CD14-positive monocyte (primary cell): ENCODE data around the gene SMYD4. TPM values are rescaled to one million over a fixed set of nuclear protein-coding genes. Genes with fewer than 3 reads are reported as not detected.

Experiments
- DNase-seq, 3 donors: peaks; one replicate each; pipeline ENCODE4 v3.0.0-alpha.2; 2011 to 2022
- H2AFZ ChIP-seq: 2 replicates; pipeline ENCODE4 v1.6.0; 2012; ENCODE audit warnings: mild to moderate bottlenecking, low read depth, low read length, inconsistent platforms; ENCODE audit not compliant: insufficient read depth, poor library complexity, severe bottlenecking
- H3K27ac ChIP-seq, 2 donors: 1 replicate in 1 of 2; 2 replicates in 1 of 2; pipeline ENCODE4 v1.5.1; 2012 to 2013; ENCODE audit warnings: low read length in 2 of 2, control low read depth in 1 of 2, inconsistent platforms in 1 of 2, low read depth in 1 of 2, mild to moderate bottlenecking in 1 of 2
- H3K27me3 ChIP-seq, 2 donors: one replicate each; pipeline versions ENCODE4 v1.6.0 to v1.6.1; 2011 to 2013; ENCODE audit warnings: low read length in 2 of 2; ENCODE audit not compliant: control insufficient read depth in 2 of 2, insufficient read depth in 2 of 2
- H3K36me3 ChIP-seq, 2 donors: replicated peaks in 1 of 2; 1 replicate in 1 of 2; 2 replicates in 1 of 2; pipeline versions ENCODE4 v1.5.1 to v1.6.1; 2012 to 2013; ENCODE audit warnings: low read length in 2 of 2, control low read depth in 1 of 2, inconsistent platforms in 1 of 2, mild to moderate bottlenecking in 1 of 2; ENCODE audit not compliant: insufficient read depth in 2 of 2, control insufficient read depth in 1 of 2
- H3K4me1 ChIP-seq, 2 donors: 1 replicate in 1 of 2; 2 replicates in 1 of 2; pipeline versions ENCODE4 v1.5.1 to v1.6.1; 2012 to 2013; ENCODE audit warnings: low read length in 2 of 2, control low read depth in 1 of 2, inconsistent platforms in 1 of 2, mild to moderate bottlenecking in 1 of 2, moderate library complexity in 1 of 2; ENCODE audit not compliant: insufficient read depth in 2 of 2, control insufficient read depth in 1 of 2
- H3K4me2 ChIP-seq: replicated peaks from 2 replicates; pipeline ENCODE3; 2012; ENCODE audit warnings: low read length, moderate library complexity, mild to moderate bottlenecking; ENCODE audit not compliant: poor library complexity, severe bottlenecking; ENCODE audit errors: extremely low read depth
- H3K4me3 ChIP-seq, 3 experiments: fragments of 200-600 bp in 1 of 3; sonication (generic) in 1 of 3; replicated peaks in 1 of 3; 1 replicate in 2 of 3; 2 replicates in 1 of 3; pipeline ENCODE4 v1.5.1; 2011 to 2013; ENCODE audit warnings: low read length in 3 of 3, mild to moderate bottlenecking in 3 of 3, control low read depth in 2 of 3, low read depth in 2 of 3, inconsistent platforms in 1 of 3, moderate library complexity in 1 of 3
- H3K79me2 ChIP-seq: 2 replicates; pipeline ENCODE4 v1.6.0; 2012; ENCODE audit warnings: mild to moderate bottlenecking, control low read depth, inconsistent platforms, low read length, moderate library complexity; ENCODE audit not compliant: insufficient read depth
- H3K9ac ChIP-seq: 2 replicates; pipeline ENCODE4 v1.6.0; 2017; ENCODE audit warnings: low read length, mild to moderate bottlenecking; ENCODE audit not compliant: insufficient read depth, poor library complexity, severe bottlenecking
- H3K9me3 ChIP-seq, 2 donors: replicated peaks in 1 of 2; 1 replicate in 1 of 2; 2 replicates in 1 of 2; pipeline versions ENCODE4 v1.5.1 to v1.6.1; 2012 to 2013; ENCODE audit warnings: low read length in 2 of 2, control low read depth in 1 of 2; ENCODE audit not compliant: control insufficient read depth in 1 of 2, insufficient read depth in 1 of 2
- H4K20me1 ChIP-seq: 2 replicates; pipeline ENCODE4 v1.6.0; 2012; ENCODE audit warnings: mild to moderate bottlenecking, low read length, control low read depth, moderate library complexity; ENCODE audit not compliant: insufficient read depth
- H3K27ac Mint-ChIP-seq, 7 donors: one replicate each; pipeline ENCODE4 v1.8.0; 2020; ENCODE audit warnings: mild to moderate bottlenecking in 7 of 7, mixed read lengths in 7 of 7, moderate library complexity in 6 of 7, inconsistent platforms in 2 of 7
- H3K27me3 Mint-ChIP-seq, 3 donors: one replicate each; pipeline ENCODE4 v1.8.0; 2021 to 2022; ENCODE audit warnings: low read depth in 3 of 3, mild to moderate bottlenecking in 3 of 3, mixed read lengths in 3 of 3, moderate library complexity in 3 of 3, inconsistent platforms in 1 of 3
- H3K36me3 Mint-ChIP-seq, 2 donors: one replicate each; pipeline ENCODE4 v1.8.0; 2020; ENCODE audit warnings: mixed read lengths in 2 of 2, inconsistent platforms in 1 of 2, mild to moderate bottlenecking in 1 of 2
- H3K4me1 Mint-ChIP-seq: one replicate; pipeline ENCODE4 v1.8.0; 2020; ENCODE audit warnings: mild to moderate bottlenecking, mixed read lengths
- H3K4me3 Mint-ChIP-seq, 2 donors: one replicate each; pipeline ENCODE4 v1.8.0; 2020; ENCODE audit warnings: mild to moderate bottlenecking in 2 of 2, mixed read lengths in 2 of 2, moderate library complexity in 1 of 2
- H3K9me3 Mint-ChIP-seq, 7 donors: one replicate each; pipeline ENCODE4 v1.8.0; 2020 to 2022; ENCODE audit warnings: mixed read lengths in 7 of 7, mild to moderate bottlenecking in 6 of 7, moderate library complexity in 6 of 7, inconsistent platforms in 2 of 7
- WGBS: methylation state at CpG from one replicate; pipeline ENCODE4 v1.1.5; 2013; ENCODE audit warnings: missing lambda C conversion rate; ENCODE audit not compliant: insufficient coverage; 5-methylcytosine and 5-hydroxymethylcytosine counted together
- intact Hi-C, 2 donors: fragments of 100-400 bp; cut with micrococcal nuclease; formaldehyde crosslinking; loops; one replicate each; pipeline versions ENCODE4 v1.15.0 to v1.15.1; 2023
- polyA plus RNA-seq, 3 donors: library from polyadenylated mRNA; depleted of rRNA in 1 of 3; unstranded in 2 of 3; stranded (reverse) in 1 of 3; fragments of 300-500 nt in 2 of 3; fragments of >200 nt in 1 of 3; fragmentation: Illumina TruSeq in 2 of 3; gene quantifications; 1 replicate in 2 of 3; 2 replicates in 1 of 3; pipeline ENCODE4 v1.2.3, GENCODE V29; 2012 to 2021
- TF ChIP-seq, protein P1 (sequence below): fragments of 200-600 bp; IDR thresholded peaks from one replicate; pipeline ENCODE4 v1.8.0; 2022; ENCODE audit warnings: antibody characterized with exemption, mild to moderate bottlenecking

Gene SMYD4
- polyA plus RNA-seq, 3 donors = 3.2 to 7.6 (median 6.1) TPM

DNA sequence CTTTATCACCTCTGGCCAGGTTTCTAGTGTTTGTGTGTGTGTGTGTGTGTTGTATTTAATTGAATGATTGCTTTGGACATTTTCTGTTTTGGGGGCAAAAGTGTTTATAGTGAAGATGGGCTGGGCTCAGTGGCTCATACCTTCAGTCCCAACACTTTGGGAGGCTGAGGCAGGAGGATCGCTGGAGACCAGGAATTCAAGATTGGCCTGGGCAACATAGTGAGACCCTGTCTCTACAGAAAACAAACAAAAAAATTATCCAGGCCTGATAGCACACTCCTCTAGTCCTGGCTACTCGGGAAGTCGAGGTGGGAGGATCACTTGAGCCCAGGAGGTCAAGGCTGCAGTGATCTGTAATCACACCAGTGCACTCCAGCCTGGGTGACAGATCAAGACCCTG, 37.6 kb upstream of the SMYD4 start:
- no peak overlapping the region for H3K4me3 Mint-ChIP-seq
- no peak for DNase-seq
- no peaks in the 10 kb centered on the region for H3K9me3 ChIP-seq
- TF ChIP-seq, protein P1, sequence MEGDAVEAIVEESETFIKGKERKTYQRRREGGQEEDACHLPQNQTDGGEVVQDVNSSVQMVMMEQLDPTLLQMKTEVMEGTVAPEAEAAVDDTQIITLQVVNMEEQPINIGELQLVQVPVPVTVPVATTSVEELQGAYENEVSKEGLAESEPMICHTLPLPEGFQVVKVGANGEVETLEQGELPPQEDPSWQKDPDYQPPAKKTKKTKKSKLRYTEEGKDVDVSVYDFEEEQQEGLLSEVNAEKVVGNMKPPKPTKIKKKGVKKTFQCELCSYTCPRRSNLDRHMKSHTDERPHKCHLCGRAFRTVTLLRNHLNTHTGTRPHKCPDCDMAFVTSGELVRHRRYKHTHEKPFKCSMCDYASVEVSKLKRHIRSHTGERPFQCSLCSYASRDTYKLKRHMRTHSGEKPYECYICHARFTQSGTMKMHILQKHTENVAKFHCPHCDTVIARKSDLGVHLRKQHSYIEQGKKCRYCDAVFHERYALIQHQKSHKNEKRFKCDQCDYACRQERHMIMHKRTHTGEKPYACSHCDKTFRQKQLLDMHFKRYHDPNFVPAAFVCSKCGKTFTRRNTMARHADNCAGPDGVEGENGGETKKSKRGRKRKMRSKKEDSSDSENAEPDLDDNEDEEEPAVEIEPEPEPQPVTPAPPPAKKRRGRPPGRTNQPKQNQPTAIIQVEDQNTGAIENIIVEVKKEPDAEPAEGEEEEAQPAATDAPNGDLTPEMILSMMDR = no peak
- peaks cover 9 to 50% of the 10 kb centered on the region in 2 donors for H3K36me3 ChIP-seq
- 100% methylated on average over 2 of the region's 3 CpGs for WGBS
- H2AFZ ChIP-seq = no peak overlapping the region
- H3K4me1 ChIP-seq = no peaks in the 10 kb centered on the region
- no peaks in the 10 kb centered on the region for H4K20me1 ChIP-seq
- peaks cover 31 to 46% of the 10 kb centered on the region in 2 donors for H3K36me3 Mint-ChIP-seq
- no peak overlapping the region for H3K4me3 ChIP-seq
- H3K27me3 ChIP-seq = no peaks in the 10 kb centered on the region
- no peaks in the 10 kb centered on the region for H3K9me3 Mint-ChIP-seq
- H3K27ac ChIP-seq = no peak overlapping the region
- H3K79me2 ChIP-seq = no peaks in the 10 kb centered on the region
- H3K4me1 Mint-ChIP-seq = no peaks in the 10 kb centered on the region
- H3K4me2 ChIP-seq = no peak overlapping the region
- H3K27me3 Mint-ChIP-seq = no peaks in the 10 kb centered on the region
- intact Hi-C loops = loop anchor here in 1 of 2 donors (5.0 kb wide), 2 partner anchors 200 to 710 kb away; no protein-coding TSS in a partner anchor
- H3K9ac ChIP-seq = no peak overlapping the region
- H3K27ac Mint-ChIP-seq = peak overlapping the region in 2 of 7 donors; percentile 1 to 12

DNA sequence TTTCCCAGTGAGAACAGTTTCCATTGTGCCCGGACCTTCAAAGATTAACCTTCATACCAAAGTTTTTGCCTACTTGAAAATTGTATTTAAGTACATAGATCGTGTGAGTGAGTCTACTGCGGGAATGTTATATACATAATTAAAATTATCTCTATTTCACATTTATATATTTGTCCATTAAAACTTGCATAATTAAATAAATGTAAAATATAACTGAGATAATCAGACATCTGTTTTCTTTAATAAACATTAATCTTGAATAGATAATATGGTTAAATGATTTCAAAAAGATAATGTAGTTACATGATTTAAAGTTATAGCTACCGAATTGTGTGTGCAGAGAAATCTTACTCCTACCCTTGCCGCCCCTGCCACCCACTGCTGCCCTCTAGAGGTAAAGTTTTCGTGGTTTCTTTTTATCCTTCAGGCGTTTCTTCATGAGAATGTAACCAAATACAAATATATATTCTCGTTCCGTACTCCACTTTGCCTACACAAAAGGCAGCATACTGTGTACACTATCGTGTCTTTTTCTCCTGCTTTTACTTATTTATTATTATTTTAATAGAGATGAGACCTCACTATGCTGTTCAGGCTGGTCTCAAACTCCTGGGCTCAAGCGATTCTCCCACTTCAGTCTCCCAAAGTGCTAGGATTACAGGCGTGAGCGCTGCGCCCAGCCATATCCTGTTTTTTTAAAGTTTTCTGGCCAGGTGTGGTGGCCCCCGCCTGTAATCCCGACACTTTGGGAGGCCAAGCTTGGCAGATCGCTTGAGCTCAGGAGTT, 35.7 kb upstream of the SMYD4 start:
- Histone ChIP-seq H3K36me3 (peaks cover 11 to 44% of the 10 kb centered on the region in 2 donors), H3K4me1 (no peaks in the 10 kb centered on the region), H3K27me3 (no peaks in the 10 kb centered on the region), H3K4me3 (no peak overlapping the region), H3K4me2 (no peak overlapping the region), H4K20me1 (no peaks in the 10 kb centered on the region), H3K9ac (no peak overlapping the region), H3K9me3 (no peaks in the 10 kb centered on the region), H3K79me2 (no peaks in the 10 kb centered on the region), H3K27ac (no peak overlapping the region), H2AFZ (no peak overlapping the region)
- 99% methylated on average over 7 of the region's 17 CpGs for WGBS
- intact Hi-C loops = loop anchor here (1.0 to 5.0 kb wide), 3 partner anchors 196 to 708 kb away; no protein-coding TSS in a partner anchor
- DNase-seq = peak; percentile 30 to 40 (median 32)
- peaks cover 31 to 48% of the 10 kb centered on the region in 2 donors for H3K36me3 Mint-ChIP-seq
- H3K27me3 Mint-ChIP-seq = no peaks in the 10 kb centered on the region
- no peaks in the 10 kb centered on the region for H3K9me3 Mint-ChIP-seq
- H3K4me1 Mint-ChIP-seq = no peaks in the 10 kb centered on the region
- H3K4me3 Mint-ChIP-seq = no peak overlapping the region
- TF ChIP-seq, protein P1 = peak; percentile 80
- H3K27ac Mint-ChIP-seq = no peak overlapping the region
